ENCODE measurements around the gene AQP9. TPM values are rescaled to one million over a fixed set of nuclear protein-coding genes. Genes with fewer than 3 reads are reported as not detected.

AQP9 gene
- total RNA-seq, 4 donors from 2014 or later: 0.50 to 5.1 (median 3.0) TPM; not detected in 1

GRCh38 chr15:58115692-58116091 lies 22.5 kb upstream of the AQP9 start:
- Histone ChIP-seq H3K27me3 (peaks cover under 1% of the 10 kb centered on the region), H3K36me3 (no peaks in the 10 kb centered on the region), H3K9me3 (no peaks in the 10 kb centered on the region), H3K4me3 (no peak overlapping the region), H3K27ac (no peak overlapping the region), H3K4me1 (no peaks in the 10 kb centered on the region)
- no peak for TF ChIP-seq POLR2AphosphoS5 (IDR thresholded peaks at IDR 0.05)
- TF ChIP-seq CTCF (IDR thresholded peaks at IDR 0.05): peak in 1 of 4 experiments; percentile 21
- TF ChIP-seq POLR2A (IDR thresholded peaks at IDR 0.05): no peak
- WGBS, 2 donors (ENCODE audit: low coverage in 1 of 2): 73% methylated on average over 1 of the region's 1 CpG; no CpG with 5 or more reads in 1 of the 2 donors
- ATAC-seq: no peak

GRCh38 chr15:58117619-58118018 lies 20.6 kb upstream of the AQP9 start:
- Histone ChIP-seq H3K4me1 (no peaks in the 10 kb centered on the region), H3K9me3 (no peaks in the 10 kb centered on the region), H3K4me3 (no peak overlapping the region), H3K36me3 (no peaks in the 10 kb centered on the region), H3K27ac (no peak overlapping the region), H3K27me3 (no peaks in the 10 kb centered on the region)
- 58 to 89% methylated on average over 1 of the region's 1 CpG for WGBS, 2 donors (ENCODE audit: low coverage in 1 of 2)
- ATAC-seq: no peak
- no peak for TF ChIP-seq EP300 (IDR thresholded peaks at IDR 0.05)
- TF ChIP-seq CTCF (IDR thresholded peaks at IDR 0.05): no peak
- no peak for TF ChIP-seq POLR2AphosphoS5 (IDR thresholded peaks at IDR 0.05)
- TF ChIP-seq POLR2A (IDR thresholded peaks at IDR 0.05): no peak

GRCh38 chr15:58118272-58118671 lies 19.9 kb upstream of the AQP9 start:
- H3K4me3 ChIP-seq: no peak overlapping the region
- no peaks in the 10 kb centered on the region for H3K4me1 ChIP-seq
- no peaks in the 10 kb centered on the region for H3K9me3 ChIP-seq
- WGBS, 2 donors (ENCODE audit: low coverage in 1 of 2): 73 to 75% methylated on average over 3 to 5 of the region's 5 CpGs
- H3K36me3 ChIP-seq: no peaks in the 10 kb centered on the region
- H3K27me3 ChIP-seq: no peaks in the 10 kb centered on the region
- H3K27ac ChIP-seq: no peak overlapping the region
- TF ChIP-seq CTCF (IDR thresholded peaks at IDR 0.05): no peak
- ATAC-seq: no peak

GRCh38 chr15:58119016-58119415 lies 19.2 kb upstream of the AQP9 start:
- TF ChIP-seq EP300 (IDR thresholded peaks at IDR 0.05): no peak
- no peak for TF ChIP-seq POLR2AphosphoS5 (IDR thresholded peaks at IDR 0.05)
- no peak for TF ChIP-seq POLR2A (IDR thresholded peaks at IDR 0.05)
- no peak for TF ChIP-seq CTCF (IDR thresholded peaks at IDR 0.05)
- H3K27me3 ChIP-seq: no peaks in the 10 kb centered on the region
- H3K4me1 ChIP-seq: no peaks in the 10 kb centered on the region
- no peak overlapping the region for H3K27ac ChIP-seq
- WGBS, 2 donors (ENCODE audit: low coverage in 1 of 2): 100% methylated on average over 1 of the region's 1 CpG
- no peak overlapping the region for H3K4me3 ChIP-seq
- ATAC-seq: no peak
- H3K9me3 ChIP-seq: no peaks in the 10 kb centered on the region
- no peaks in the 10 kb centered on the region for H3K36me3 ChIP-seq

GRCh38 chr15:58124585-58124984 lies 13.6 kb upstream of the AQP9 start:
- Histone ChIP-seq H3K27ac (no peak overlapping the region), H3K4me1 (no peaks in the 10 kb centered on the region), H3K27me3 (no peaks in the 10 kb centered on the region), H3K4me3 (no peak overlapping the region), H3K36me3 (no peaks in the 10 kb centered on the region), H3K9me3 (peaks cover 0 to 15% (median 0%) of the 10 kb centered on the region in 3 donors)
- TF ChIP-seq POLR2A (IDR thresholded peaks at IDR 0.05): no peak
- TF ChIP-seq POLR2AphosphoS5 (IDR thresholded peaks at IDR 0.05): no peak
- no peak for TF ChIP-seq CTCF (IDR thresholded peaks at IDR 0.05)
- no peak for TF ChIP-seq EP300 (IDR thresholded peaks at IDR 0.05)
- ATAC-seq: no peak
- WGBS, 2 donors (ENCODE audit: low coverage in 1 of 2): 100% methylated on average over 1 of the region's 1 CpG; no CpG with 5 or more reads in 1 of the 2 donors

Data from gastroesophageal sphincter (tissue), 4 donors.